Kidney glomerular epithelial cell (primary cell): ENCODE measurements around the gene CDK10.

Experiments
- DNase-seq: peaks from one replicate; lab custom pipeline; 2025; lab: John Stamatoyannopoulos, UW

The CDK10 gene

GRCh38 chr16:89711601-89712273 lies 25.2 kb downstream of the CDK10 start:
- peak; percentile 37 for DNase-seq

DNA sequence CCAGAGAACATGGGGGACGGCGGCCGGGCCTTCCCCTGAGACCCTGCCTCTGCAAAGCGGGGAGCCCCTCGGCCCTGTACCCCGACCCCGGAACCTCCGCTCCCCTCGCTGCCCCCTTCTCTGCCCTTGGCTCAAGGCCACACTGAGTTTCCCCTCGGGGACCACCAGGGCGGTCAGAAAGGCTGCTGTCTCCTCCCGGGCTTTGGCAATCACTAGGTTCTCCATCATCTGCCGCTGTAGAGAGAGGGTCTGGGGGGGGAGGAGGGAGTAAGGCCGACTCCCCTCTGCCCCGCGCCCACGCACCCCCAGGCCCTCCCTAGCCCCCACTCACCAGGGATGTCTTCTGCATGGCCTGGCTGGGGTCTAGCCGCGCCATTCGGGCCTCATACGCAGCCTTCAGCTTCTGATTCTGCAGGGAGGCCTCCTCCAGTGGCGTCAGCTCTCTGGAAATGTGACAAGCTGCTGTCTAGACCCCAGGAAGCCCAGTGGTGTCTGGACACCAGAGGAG lies 25.8 kb downstream of the CDK10 start:
- no peak for DNase-seq

GRCh38 chr16:89716493-89716892 lies 30.0 kb downstream of the CDK10 start:
- DNase-seq = no peak

DNA sequence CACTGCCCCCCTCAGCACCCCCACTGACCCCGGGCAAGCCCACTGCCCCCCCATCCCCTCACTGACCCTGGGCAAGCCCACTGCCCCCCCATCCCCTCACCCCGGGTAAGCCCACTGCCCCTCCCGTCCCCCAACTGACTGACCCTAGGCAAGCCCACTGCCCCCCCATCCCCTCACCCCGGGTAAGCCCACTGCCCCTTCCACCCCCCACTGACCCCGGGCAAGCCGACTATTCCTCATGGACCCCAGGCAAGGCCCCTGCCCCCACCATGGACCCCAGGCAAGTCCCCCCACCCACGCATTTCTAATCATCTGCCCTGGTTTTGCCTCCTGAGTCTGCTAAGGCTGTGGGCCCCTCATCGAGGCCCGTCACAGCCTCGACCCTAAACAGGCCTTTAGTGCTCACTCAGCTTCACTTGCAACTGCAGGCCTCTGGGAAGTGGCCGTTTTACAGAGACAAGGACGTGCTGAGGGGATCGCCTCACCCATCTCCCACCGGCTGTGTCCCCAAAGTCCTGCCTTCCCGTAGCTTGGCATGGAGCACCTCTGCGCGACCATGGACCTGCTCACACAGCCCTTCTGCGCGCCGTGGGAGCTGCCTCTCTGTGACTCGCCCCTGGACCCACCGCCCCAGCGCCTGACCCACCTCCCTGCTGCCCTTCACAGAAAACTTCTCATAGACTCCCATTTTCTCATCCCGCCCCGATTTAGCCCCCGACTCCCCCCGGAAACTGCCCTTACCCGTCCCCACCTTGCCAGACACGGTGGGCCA lies 30.6 kb downstream of the CDK10 start:
- DNase-seq = no peak

- DNase-seq = no peak
Measured at GRCh38 chr16:89717688-89718505, 31.4 kb downstream of the CDK10 start.

GRCh38 chr16:89720551-89720812 lies 34.0 kb downstream of the CDK10 start:
- no peak for DNase-seq

- DNase-seq = peak; percentile 69
Measured at GRCh38 chr16:89720813-89721545, 34.5 kb downstream of the CDK10 start, which contains the start of the genes VPS9D1 and ZNF276. Gene VPS9D1 (minus strand): TSS chr16:89720898. CDS start chr16:89720861, 37 bp downstream. Gene ZNF276 (plus strand): TSS chr16:89721537. CDS start chr16:89721641, 104 bp downstream.

DNA sequence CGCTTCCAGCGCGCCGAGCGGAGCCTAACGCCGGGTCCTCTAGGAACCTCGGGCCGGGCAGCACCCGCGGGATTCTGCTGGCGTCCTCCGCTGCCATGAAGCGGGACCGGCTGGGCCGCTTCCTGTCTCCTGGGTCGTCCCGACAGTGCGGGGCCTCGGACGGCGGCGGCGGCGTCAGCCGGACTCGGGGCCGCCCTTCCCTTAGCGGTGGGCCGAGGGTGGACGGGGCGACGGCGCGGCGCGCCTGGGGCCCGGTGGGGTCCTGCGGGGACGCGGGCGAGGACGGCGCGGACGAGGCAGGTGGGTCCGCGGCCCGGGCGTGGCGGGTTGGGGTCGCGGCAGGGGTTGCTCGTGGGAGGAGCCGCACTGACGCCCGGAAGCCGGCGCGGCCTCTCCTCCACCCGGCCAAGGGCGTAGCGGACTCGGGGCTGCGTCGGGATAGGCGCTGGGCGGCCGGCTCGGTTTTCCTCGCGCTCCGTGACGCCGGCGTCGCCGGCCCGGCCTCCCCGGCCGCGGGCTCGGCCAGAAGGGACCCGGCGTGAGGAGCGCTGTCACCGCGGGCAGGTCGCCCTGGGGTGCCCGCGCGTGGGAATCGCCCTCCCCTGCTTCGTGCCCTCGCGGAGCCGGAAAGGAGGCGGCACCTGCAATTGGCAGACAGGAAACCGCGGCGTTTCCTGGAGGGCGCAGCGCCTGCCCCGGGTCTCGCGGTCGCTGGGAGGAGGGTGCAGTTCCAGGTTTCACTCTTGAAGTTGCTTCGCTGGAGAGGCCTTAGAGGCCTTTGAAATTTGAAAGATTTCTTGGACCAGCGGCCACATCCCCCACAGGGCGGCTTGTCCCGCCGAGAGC lies 35.3 kb downstream of the CDK10 start:
- DNase-seq = peak; percentile 55

DNA sequence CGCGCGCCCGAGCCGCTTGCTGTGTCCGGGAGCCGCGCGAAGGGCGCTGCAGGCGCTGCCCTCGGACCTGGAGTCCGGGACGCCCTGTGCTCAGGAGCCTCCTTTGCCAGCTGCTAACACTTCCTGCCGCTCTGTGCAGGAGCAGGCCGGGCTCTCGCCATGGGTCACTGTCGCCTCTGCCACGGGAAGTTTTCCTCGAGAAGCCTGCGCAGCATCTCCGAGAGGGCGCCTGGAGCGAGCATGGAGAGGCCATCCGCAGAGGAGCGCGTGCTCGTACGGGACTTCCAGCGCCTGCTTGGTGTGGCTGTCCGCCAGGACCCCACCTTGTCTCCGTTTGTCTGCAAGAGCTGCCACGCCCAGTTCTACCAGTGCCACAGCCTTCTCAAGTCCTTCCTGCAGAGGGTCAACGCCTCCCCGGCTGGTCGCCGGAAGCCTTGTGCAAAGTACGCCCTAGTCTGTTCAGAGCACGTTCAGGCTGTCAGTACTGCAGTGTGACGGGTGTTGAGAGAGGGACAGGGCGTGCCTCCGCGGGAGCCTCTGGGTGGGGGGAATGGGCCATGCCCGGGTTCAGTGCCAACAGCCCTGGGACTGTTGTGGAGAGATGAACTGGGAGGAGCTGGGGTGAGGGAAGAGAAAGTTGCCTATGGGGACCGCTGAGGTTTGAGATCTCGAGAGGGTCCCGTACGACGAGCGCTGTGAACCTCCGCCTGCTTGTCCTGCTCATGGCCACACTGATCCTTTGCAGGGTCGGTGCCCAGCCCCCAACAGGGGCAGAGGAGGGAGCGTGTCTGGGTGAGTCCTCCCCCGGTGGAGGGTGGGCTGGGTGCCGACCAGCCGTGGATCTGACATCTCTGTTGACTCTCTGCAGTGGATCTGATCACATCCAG lies 36.1 kb downstream of the CDK10 start:
- no peak for DNase-seq

DNA sequence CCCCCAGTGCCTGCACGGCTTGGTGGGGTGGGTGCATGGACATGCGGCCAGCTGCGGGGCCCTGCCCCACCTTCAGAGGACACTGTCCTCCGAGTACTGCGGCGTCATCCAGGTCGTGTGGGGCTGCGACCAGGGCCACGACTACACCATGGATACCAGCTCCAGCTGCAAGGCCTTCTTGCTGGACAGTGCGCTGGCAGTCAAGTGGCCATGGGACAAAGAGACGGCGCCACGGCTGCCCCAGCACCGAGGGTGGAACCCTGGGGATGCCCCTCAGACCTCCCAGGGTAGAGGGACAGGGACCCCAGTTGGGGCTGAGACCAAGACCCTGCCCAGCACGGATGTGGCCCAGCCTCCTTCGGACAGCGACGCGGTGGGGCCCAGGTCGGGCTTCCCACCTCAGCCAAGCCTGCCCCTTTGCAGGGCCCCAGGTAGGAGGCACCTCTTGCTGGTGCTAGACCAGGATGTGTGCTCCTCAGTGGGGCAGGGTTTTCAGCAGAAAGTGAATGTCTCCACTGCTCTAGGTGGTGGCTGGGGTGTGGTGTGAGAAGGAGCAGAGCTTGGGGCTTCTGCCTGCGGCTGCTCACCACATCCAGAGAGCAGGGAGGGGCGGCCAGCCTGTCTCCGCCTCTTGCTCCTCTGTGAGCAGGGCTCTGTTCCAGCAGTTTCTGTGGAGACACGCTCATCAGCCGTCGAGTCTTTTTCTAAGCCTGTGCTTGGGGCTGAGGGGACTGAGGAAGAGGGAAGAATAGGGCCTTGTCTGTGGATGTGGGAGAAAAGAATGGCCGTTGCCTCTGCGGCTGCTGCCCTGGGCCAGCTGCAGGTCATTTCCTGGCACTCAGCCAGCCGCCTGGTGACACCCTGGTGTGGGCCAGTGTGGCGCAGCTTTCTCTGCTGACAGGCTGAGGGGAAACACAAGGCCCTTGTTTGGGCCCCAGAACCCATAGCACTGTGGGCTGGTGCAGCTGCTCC lies 37.1 kb downstream of the CDK10 start:
- no peak for DNase-seq

DNA sequence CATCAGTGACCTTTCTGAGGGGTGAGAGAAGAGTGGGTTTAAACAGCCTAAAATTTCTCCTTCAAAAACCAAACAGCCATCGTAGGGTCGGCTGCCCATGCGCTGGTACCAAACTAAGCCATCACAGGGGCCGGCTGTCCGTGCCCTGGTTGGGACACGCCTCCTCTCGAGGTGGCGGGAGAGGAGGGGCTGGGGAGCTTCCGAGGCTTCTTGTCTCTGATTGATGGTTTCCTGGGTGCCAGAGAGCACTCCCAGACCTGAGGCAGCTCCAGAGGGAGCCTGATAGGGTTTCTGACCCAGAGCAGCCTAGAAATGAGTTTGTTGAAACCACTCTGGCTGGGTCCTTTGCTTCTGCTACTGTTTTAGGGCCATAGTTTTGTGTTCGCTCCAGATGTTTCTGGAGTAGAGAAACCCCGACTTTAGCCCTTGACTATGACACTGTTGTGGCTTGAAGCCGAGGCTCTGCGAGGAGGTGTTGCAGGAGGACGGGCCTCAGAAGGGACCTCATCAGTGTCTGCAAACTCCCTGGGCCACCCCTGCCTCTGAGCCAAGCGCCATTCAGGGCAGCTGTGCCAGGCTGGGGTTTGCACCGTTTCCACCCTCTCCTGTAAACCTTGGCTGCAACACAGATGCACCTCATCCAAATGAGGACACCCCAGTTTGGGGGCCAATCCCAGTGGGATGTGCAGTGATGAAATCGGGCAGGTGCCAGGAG lies 41.1 kb downstream of the CDK10 start:
- no peak for DNase-seq

GRCh38 chr16:89729293-89729692 lies 42.8 kb downstream of the CDK10 start:
- no peak for DNase-seq

GRCh38 chr16:89729863-89730593 lies 43.5 kb downstream of the CDK10 start:
- DNase-seq = no peak

DNA sequence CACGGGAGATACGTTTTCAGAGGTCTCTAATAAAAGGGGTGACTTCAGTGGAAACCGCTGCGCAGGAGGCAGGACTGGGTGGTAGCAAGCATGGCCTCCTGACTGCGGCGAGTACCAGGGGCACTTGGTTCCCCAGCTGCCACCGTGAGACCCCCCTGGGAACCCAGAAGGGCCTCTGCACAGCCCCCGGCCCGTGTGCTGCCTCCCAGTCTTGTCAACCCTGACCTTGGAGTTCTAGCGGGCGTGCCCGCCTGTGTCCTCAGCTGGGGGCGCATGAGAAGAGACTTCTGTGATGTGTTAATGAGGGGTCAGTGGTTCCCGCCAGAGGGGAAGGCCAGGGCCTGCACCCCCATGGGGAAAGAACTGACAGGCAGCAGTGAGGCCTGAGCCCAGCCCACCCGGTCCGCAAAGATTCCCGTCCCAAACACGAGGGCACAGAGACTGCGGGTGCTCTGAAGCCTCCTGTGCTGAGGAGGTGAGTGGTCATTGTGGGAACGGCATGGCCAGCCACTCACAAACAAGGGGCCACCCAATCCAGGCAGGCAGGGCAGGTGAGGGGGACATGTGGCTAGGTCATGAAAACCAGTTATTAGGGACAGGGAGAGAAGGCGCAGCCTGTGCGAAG lies 44.2 kb downstream of the CDK10 start:
- no peak for DNase-seq

DNA sequence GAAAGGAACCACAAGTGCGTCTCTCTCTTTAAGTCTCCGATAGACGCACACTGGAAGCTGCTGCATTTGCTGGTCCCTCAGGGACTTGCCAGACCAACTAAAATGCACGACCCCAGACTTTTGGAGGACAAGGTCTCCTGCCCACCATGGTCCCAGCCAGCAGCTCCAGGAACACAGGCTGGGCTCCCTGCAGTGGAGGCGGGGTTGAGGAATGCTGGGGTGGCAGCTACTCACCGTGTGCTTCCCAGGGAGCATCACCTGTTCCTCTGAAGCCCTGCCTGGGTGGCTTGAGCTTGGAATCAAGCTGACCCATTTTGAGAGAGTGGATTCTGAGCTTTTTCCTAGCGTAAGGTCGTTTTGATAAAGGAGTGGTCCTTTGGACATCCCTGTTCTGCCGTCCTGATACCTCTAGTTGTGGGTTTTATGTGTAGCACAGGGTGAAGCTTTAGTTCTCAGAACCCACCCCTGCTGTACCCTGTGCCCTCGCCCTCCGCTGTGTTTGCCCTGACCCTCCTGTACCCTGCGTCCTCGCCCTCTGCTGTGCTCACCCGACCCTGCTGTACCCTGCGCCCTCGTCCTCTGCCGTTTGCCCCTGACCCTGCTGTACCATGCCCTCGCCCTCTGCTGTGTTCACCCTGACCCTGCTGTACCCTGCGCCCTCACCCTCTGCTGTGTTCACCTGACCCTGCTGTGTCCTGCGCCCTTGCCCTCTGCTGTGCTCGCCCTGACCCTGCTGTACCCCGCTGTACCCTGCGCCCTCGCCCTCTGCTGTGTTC lies 45.8 kb downstream of the CDK10 start:
- DNase-seq = no peak

DNA sequence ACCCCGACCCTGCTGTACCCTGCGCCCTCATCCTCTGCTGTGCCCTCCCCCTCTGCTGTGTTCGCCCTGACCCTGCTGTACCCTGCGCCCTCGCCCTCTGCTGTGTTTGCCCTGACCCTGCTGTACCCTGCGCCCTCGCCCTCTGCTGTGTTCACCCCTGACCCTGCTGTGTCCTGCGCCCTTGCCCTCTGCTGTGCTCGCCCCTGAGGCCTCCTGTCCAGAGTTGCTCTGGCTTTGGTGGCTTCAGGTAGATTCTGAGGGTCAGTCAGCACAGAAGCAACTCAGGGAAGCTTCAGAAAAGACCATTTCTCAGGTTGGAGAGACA lies 46.4 kb downstream of the CDK10 start:
- no peak for DNase-seq
